Loucy (cell line): ENCODE measurements around the gene ADGRL3.

Experiments
- H2AFZ ChIP-seq: fragments of 200-600 bp; sonication (generic); 2 replicates; pipeline ENCODE4 v1.6.0; 2016; ENCODE audit warnings: antibody characterized with exemption, mild to moderate bottlenecking, low read length, moderate library complexity
- H3F3A ChIP-seq: fragments of 200-600 bp; 2 replicates; pipeline ENCODE4 v1.6.0; 2016; ENCODE audit warnings: antibody characterized with exemption, low read depth, mild to moderate bottlenecking
- H3K27me3 ChIP-seq: fragments of 200-600 bp; sonication (generic); 2 replicates; pipeline ENCODE4 v1.6.1; 2014; ENCODE audit warnings: low read length, mild to moderate bottlenecking; ENCODE audit not compliant: insufficient read depth, poor library complexity, severe bottlenecking
- H3K36me3 ChIP-seq: fragments of 200-600 bp; sonication (generic); 2 replicates; pipeline ENCODE4 v1.6.1; 2016; ENCODE audit warnings: low read length; ENCODE audit not compliant: insufficient read depth
- H3K4me1 ChIP-seq: fragments of 200-600 bp; sonication (generic); 2 replicates; pipeline ENCODE4 v1.5.1; 2014; ENCODE audit warnings: low read length, mild to moderate bottlenecking; ENCODE audit not compliant: insufficient read depth, poor library complexity, severe bottlenecking
- H3K4me2 ChIP-seq: fragments of 200-600 bp; sonication (generic); 2 replicates; pipeline ENCODE4 v1.6.0; 2014; ENCODE audit warnings: antibody characterized with exemption, low read length, low read depth, mild to moderate bottlenecking; ENCODE audit not compliant: poor library complexity, severe bottlenecking
- H3K4me3 ChIP-seq: fragments of 200-600 bp; sonication (generic); 2 replicates; pipeline ENCODE4 v1.5.1; 2014; ENCODE audit warnings: low read length, mild to moderate bottlenecking, mixed read lengths; ENCODE audit not compliant: poor library complexity, severe bottlenecking
- H3K79me2 ChIP-seq: fragments of 200-600 bp; sonication (generic); 2 replicates; pipeline ENCODE4 v1.6.1; 2014; ENCODE audit warnings: low read length; ENCODE audit not compliant: insufficient read depth
- H3K9ac ChIP-seq: fragments of 200-600 bp; sonication (generic); 2 replicates; pipeline ENCODE4 v1.6.0; 2014; ENCODE audit warnings: mild to moderate bottlenecking, low read depth, low read length, moderate library complexity; ENCODE audit not compliant: poor library complexity, severe bottlenecking
- H3K9me2 ChIP-seq: fragments of 200-600 bp; sonication (generic); replicated peaks from 2 replicates; pipeline ENCODE4 v1.6.1; 2016; ENCODE audit warnings: low read depth, low read length, mixed read lengths
- H3K9me3 ChIP-seq: fragments of 200-600 bp; sonication (generic); 2 replicates; pipeline ENCODE4 v1.6.1; 2014; ENCODE audit warnings: mild to moderate bottlenecking, antibody characterized with exemption, low read length, low read depth; ENCODE audit not compliant: insufficient read depth
- H4K20me1 ChIP-seq: fragments of 200-600 bp; sonication (generic); 2 replicates; pipeline ENCODE4 v1.6.0; 2014; ENCODE audit warnings: antibody characterized with exemption, low read length, mild to moderate bottlenecking; ENCODE audit not compliant: insufficient read depth, poor library complexity, severe bottlenecking
- EZH2phosphoT487 ChIP-seq: fragments of 200-600 bp; IDR thresholded peaks from 2 replicates; pipeline ENCODE4 v1.6.1; 2018; ENCODE audit warnings: antibody characterized with exemption, mild to moderate bottlenecking, moderate library complexity, borderline replicate concordance
- TF ChIP-seq, protein P1 (sequence below): fragments of 200-600 bp; sonication (generic); conservative IDR thresholded peaks from 2 replicates; pipeline ENCODE4 v1.5.1; 2014; ENCODE audit warnings: mild to moderate bottlenecking, antibody characterized with exemption, low read length

The ADGRL3 gene

DNA sequence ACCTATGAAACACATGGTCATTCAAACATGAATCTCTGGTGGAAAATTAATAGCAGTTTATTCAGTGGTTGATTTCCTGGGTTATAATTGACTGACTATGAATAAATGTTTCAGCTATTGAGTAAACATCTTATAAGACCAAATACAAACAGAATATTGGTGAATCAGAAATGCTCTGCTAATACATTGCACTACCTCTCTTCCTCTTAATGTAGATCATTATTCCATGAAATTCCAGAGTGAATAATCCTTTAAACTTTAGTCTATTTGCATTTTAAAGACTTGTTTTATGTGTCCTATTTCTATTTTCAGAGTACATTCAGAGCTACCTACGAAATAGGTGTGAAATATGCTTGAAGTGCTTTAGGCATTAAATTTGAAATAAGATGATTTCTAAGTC is 715.4 kb downstream of the ADGRL3 start:
- no peak overlapping the region for H3K9ac ChIP-seq
- TF ChIP-seq EZH2phosphoT487: no peak
- TF ChIP-seq, protein P1, sequence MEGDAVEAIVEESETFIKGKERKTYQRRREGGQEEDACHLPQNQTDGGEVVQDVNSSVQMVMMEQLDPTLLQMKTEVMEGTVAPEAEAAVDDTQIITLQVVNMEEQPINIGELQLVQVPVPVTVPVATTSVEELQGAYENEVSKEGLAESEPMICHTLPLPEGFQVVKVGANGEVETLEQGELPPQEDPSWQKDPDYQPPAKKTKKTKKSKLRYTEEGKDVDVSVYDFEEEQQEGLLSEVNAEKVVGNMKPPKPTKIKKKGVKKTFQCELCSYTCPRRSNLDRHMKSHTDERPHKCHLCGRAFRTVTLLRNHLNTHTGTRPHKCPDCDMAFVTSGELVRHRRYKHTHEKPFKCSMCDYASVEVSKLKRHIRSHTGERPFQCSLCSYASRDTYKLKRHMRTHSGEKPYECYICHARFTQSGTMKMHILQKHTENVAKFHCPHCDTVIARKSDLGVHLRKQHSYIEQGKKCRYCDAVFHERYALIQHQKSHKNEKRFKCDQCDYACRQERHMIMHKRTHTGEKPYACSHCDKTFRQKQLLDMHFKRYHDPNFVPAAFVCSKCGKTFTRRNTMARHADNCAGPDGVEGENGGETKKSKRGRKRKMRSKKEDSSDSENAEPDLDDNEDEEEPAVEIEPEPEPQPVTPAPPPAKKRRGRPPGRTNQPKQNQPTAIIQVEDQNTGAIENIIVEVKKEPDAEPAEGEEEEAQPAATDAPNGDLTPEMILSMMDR: no peak
- no peaks in the 10 kb centered on the region for H3K79me2 ChIP-seq
- no peaks in the 10 kb centered on the region for H3K27me3 ChIP-seq
- no peaks in the 10 kb centered on the region for H3K9me2 ChIP-seq
- no peaks in the 10 kb centered on the region for H3F3A ChIP-seq
- H3K4me2 ChIP-seq: no peak overlapping the region
- H3K36me3 ChIP-seq: no peaks in the 10 kb centered on the region
- no peak overlapping the region for H2AFZ ChIP-seq
- peaks cover 9% of the 10 kb centered on the region for H3K4me1 ChIP-seq
- no peaks in the 10 kb centered on the region for H4K20me1 ChIP-seq
- H3K9me3 ChIP-seq: no peaks in the 10 kb centered on the region
- H3K4me3 ChIP-seq: no peak overlapping the region

DNA sequence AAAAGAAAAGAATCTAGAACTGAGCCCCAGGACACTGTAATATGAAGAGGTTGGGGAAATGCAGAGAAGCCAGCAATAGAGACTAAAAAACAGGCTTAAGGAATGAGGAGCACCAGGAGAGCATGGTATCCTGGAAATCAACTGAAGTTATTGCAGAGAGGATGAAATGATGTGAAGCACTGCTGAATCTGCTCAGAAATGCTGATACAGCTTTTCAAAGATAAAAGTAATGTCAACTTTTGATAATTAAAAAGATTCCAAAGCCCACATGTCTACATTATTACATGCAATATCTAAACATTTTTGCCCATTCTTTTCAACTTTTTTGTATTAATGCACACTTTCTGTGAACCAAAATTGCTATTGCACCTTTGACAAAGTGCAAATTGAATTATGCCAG is 718.4 kb downstream of the ADGRL3 start:
- no peak for TF ChIP-seq EZH2phosphoT487
- TF ChIP-seq, protein P1: no peak
- H3K36me3 ChIP-seq: no peaks in the 10 kb centered on the region
- H3K79me2 ChIP-seq: no peaks in the 10 kb centered on the region

DNA sequence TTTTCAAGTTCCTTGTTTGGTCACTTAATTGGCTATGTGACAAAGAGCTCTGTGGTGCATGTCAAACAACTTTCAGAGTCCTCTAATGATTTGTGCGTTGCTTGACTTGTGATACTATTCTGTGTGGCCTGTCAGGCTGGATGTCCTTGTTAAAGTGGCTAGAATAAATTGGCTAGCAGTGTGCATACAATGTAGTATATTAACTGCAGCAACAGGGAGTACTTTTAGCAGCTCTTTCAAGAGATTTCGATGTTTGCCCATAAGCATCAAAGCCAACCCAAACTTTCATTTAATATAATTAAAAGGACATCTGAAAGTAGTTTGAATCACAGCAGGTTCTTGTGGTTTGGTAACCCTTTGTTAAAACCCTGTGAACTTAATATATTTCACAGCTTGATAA is 718.9 kb downstream of the ADGRL3 start:
- H3K79me2 ChIP-seq: no peaks in the 10 kb centered on the region
- H4K20me1 ChIP-seq: no peaks in the 10 kb centered on the region
- no peak overlapping the region for H2AFZ ChIP-seq
- H3K4me3 ChIP-seq: no peak overlapping the region
- TF ChIP-seq EZH2phosphoT487: no peak
- TF ChIP-seq, protein P1: no peak
- H3K36me3 ChIP-seq: no peaks in the 10 kb centered on the region
- no peaks in the 10 kb centered on the region for H3K4me1 ChIP-seq
- no peaks in the 10 kb centered on the region for H3K9me3 ChIP-seq
- H3F3A ChIP-seq: no peaks in the 10 kb centered on the region
- H3K9me2 ChIP-seq: no peaks in the 10 kb centered on the region
- H3K27me3 ChIP-seq: no peaks in the 10 kb centered on the region
- H3K4me2 ChIP-seq: no peak overlapping the region
- no peak overlapping the region for H3K9ac ChIP-seq

More for the DNA sequence above, 718.4 kb downstream of the ADGRL3 start:
- Histone ChIP-seq H3K4me1 (no peaks in the 10 kb centered on the region), H3K4me3 (no peak overlapping the region), H2AFZ (no peak overlapping the region), H3K27me3 (no peaks in the 10 kb centered on the region), H3K9me3 (no peaks in the 10 kb centered on the region), H3K4me2 (no peak overlapping the region), H4K20me1 (no peaks in the 10 kb centered on the region), H3K9ac (no peak overlapping the region), H3F3A (no peaks in the 10 kb centered on the region), H3K9me2 (no peaks in the 10 kb centered on the region)
